Panc1 (cell line): Measurements from ENCODE around the gene ANKRD18A. TPM values are rescaled to one million over a fixed set of nuclear protein-coding genes. Genes with fewer than 3 reads are reported as not detected.
"Not testable (repeated sequence)": the region's sequence is repeated elsewhere in the genome, so short reads cannot be mapped to it uniquely, and the experiment has no call there.

Experiments used
- ATAC-seq: fragments of 200-7000 bp; cut with Tn5 transposase; 2 replicates; pipeline ENCODE4 v1.9.1; 2020; ENCODE audit warnings: mild to moderate bottlenecking, moderate library complexity
- BruUV-seq: library from RNA; stranded (reverse); fragments of 400-500 nt; replicated peaks from 2 replicates; lab custom pipeline; 2021; lab: Mats Ljungman, UMichigan
- CTCF ChIA-PET: fragments of 300-600 bp; sonication (Branson Sonifier 250); formaldehyde crosslinking; loops from one replicate; lab custom pipeline; 2022; ENCODE audit warnings: antibody characterized with exemption; lab: Charles Lee
- POLR2A ChIA-PET: fragments of 300-600 bp; sonication (Branson Sonifier 250); formaldehyde crosslinking; loops from one replicate; lab custom pipeline; 2022; ENCODE audit warnings: antibody characterized with exemption; lab: Charles Lee
- DNase-seq: peaks from one replicate; pipeline ENCODE4 v3.0.0-alpha.2; 2010; ENCODE audit warnings: low read depth, low spot score
- H3K27ac ChIP-seq: 2 replicates; pipeline ENCODE4 v1.5.1; 2011; ENCODE audit warnings: mild to moderate bottlenecking, low read length, inconsistent platforms
- H3K27me3 ChIP-seq: fragments of 200-500 bp; sonication (Bioruptor generic); 2 replicates; pipeline ENCODE4 v1.6.0; 2014; ENCODE audit warnings: low read length, inconsistent platforms; ENCODE audit not compliant: control insufficient read depth, insufficient read depth
- H3K36me3 ChIP-seq: fragments of 200-500 bp; sonication (Bioruptor generic); 2 replicates; pipeline ENCODE4 v1.5.1; 2014; ENCODE audit warnings: inconsistent platforms, mild to moderate bottlenecking, low read length, moderate library complexity; ENCODE audit not compliant: control insufficient read depth, insufficient read depth
- H3K4me1 ChIP-seq: 2 replicates; pipeline ENCODE4 v1.5.1; 2011; ENCODE audit warnings: inconsistent platforms, mild to moderate bottlenecking, low read length, moderate library complexity; ENCODE audit not compliant: control insufficient read depth, insufficient read depth
- H3K4me3 ChIP-seq, 2 experiments: 2 replicates each; pipeline ENCODE4 v1.5.1; 2011 to 2012; ENCODE audit warnings: low read depth in 2 of 2, low read length in 2 of 2, mild to moderate bottlenecking in 2 of 2, inconsistent platforms in 1 of 2, moderate library complexity in 1 of 2
- H3K9me3 ChIP-seq: fragments of 200-500 bp; sonication (Bioruptor generic); 2 replicates; pipeline ENCODE4 v1.5.1; 2014; ENCODE audit warnings: low read depth, mild to moderate bottlenecking, inconsistent platforms, low read length, moderate library complexity; ENCODE audit not compliant: control insufficient read depth, insufficient read depth
- in situ Hi-C: cut with HindIII; loops from 2 replicates; pipeline ENCODE4 v1.10.0; 2016; ENCODE audit warnings: low sequenced_read_pairs, low pct_unique_long_range_greater_than_20kb
- intact Hi-C: fragments of 100-400 bp; cut with micrococcal nuclease; formaldehyde crosslinking; loops from one replicate; pipeline ENCODE4 v1.10.0; 2022; ENCODE audit not compliant: unreplicated experiment
- total RNA-seq: library from RNA; stranded (reverse); gene quantifications from one replicate; pipeline ENCODE4 v1.2.1, GENCODE V29; 2021; ENCODE audit not compliant: unreplicated experiment

Gene ANKRD18A
- total RNA-seq, 1 experiment from 2014 or later = 9.6 TPM

DNA sequence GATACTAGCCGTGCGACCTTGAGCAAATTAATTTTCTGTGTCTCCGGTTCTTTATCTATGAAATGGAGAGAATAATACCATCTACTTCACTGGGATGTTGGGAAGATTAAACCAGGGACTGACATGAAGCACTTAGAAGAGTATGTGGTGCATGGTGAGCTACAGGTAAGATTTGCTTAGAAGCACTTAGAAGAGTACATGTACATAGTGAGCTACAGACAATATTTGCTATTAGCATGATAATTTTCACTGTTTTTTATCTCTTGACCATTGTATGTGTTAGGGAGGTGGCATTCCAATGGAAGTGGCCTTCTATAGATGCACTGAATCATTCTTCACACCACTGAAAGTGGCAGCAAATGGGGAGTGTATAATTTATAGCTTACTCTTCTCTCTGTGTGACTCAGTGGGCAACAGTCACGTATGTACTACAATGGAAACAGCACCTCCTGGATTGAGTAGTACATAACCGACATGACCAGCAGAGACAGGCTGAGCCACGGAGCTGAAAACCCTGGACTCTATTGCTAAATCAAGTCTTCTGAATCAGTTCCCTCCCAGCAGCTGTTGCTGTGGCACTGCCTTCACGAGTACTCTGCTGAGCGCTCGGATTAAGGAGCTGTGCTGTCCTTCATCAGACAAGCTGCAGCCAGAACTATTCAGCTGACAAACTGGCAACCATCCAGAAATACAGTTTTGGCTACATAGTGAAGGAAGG is 28.9 kb downstream of the ANKRD18A start:
- H3K4me3 ChIP-seq, CTCF ChIA-PET, H3K4me1 ChIP-seq, H3K27me3 ChIP-seq, intact Hi-C loops, ATAC-seq, H3K36me3 ChIP-seq, H3K27ac ChIP-seq, BruUV-seq, POLR2A ChIA-PET, in situ Hi-C loops, H3K9me3 ChIP-seq, DNase-seq: not testable (repeated sequence)

GRCh38 chr9:38583765-38584164 is 36.6 kb downstream of the ANKRD18A start:
- in situ Hi-C loops, POLR2A ChIA-PET, H3K4me1 ChIP-seq, H3K4me3 ChIP-seq, intact Hi-C loops, BruUV-seq, H3K27ac ChIP-seq, H3K9me3 ChIP-seq, ATAC-seq, CTCF ChIA-PET, DNase-seq, H3K27me3 ChIP-seq, H3K36me3 ChIP-seq: not testable (repeated sequence)

- H3K4me3 ChIP-seq, intact Hi-C loops, BruUV-seq, H3K4me1 ChIP-seq, ATAC-seq, H3K27ac ChIP-seq, H3K9me3 ChIP-seq, in situ Hi-C loops, CTCF ChIA-PET, POLR2A ChIA-PET, H3K36me3 ChIP-seq, DNase-seq, H3K27me3 ChIP-seq: not testable (repeated sequence)
Observed at GRCh38 chr9:38580112-38580511, 40.3 kb downstream of the ANKRD18A start.

DNA sequence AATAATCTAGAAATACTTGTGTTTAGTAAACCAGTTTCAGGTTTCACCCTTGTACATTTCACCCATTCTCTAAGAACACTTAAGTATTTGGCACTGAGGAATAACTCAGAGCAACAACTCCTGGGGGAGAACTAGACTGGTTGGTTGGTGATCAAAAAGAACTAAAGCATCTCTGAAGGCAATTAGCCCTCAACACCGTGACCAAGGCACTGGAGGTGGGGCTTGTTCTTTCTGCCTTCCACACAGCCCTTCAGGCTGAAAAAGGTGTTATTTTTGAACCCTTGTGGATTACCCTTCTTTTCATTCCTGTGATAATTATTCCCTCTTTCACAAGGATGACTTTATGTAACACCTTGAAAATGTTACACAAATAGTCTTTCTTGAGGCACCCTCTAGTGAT is 44.2 kb downstream of the ANKRD18A start:
- CTCF ChIA-PET, H3K4me1 ChIP-seq, ATAC-seq, H3K27me3 ChIP-seq, H3K4me3 ChIP-seq, intact Hi-C loops, DNase-seq, in situ Hi-C loops, BruUV-seq, H3K36me3 ChIP-seq, H3K9me3 ChIP-seq, H3K27ac ChIP-seq, POLR2A ChIA-PET: not testable (repeated sequence)

- H3K4me3 ChIP-seq, DNase-seq: not testable (repeated sequence)
Observed at GRCh38 chr9:38566048-38566447, 54.3 kb downstream of the ANKRD18A start.

GRCh38 chr9:38565178-38565577 is 55.2 kb downstream of the ANKRD18A start:
- CTCF ChIA-PET, H3K36me3 ChIP-seq, POLR2A ChIA-PET, BruUV-seq, H3K4me1 ChIP-seq, intact Hi-C loops, ATAC-seq, in situ Hi-C loops, H3K9me3 ChIP-seq, H3K27ac ChIP-seq, H3K4me3 ChIP-seq, H3K27me3 ChIP-seq, DNase-seq: not testable (repeated sequence)

More at GRCh38 chr9:38566048-38566447, 54.3 kb downstream of the ANKRD18A start:
- ATAC-seq, H3K4me1 ChIP-seq, BruUV-seq, POLR2A ChIA-PET, H3K27ac ChIP-seq, H3K27me3 ChIP-seq, H3K9me3 ChIP-seq, intact Hi-C loops, in situ Hi-C loops, CTCF ChIA-PET, H3K36me3 ChIP-seq: not testable (repeated sequence)

DNA sequence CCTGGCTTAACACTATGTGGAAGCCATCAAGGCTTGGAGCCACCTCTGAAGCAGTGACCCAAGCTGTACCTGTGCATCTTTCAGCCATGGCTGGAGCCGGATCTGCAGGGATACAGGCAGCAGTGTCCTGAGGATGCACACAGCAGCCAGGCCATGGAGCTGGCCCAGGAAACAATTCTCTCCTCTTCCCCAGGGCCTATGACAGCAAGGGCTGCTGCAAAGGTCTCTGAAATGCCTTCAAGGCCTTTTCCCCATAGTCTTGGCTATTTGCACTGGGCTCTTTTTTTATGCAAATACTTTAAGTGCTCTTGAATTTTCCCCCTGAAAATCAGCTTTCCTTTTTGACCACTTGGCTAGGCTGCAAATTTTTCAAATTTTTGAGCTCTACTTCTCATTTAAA is 56.5 kb downstream of the ANKRD18A start:
- in situ Hi-C loops, H3K27ac ChIP-seq, H3K27me3 ChIP-seq, H3K4me3 ChIP-seq, H3K36me3 ChIP-seq, ATAC-seq, H3K9me3 ChIP-seq, H3K4me1 ChIP-seq, intact Hi-C loops, BruUV-seq, POLR2A ChIA-PET, CTCF ChIA-PET, DNase-seq: not testable (repeated sequence)
